H9 (cell line): Measurements from ENCODE around the gene MT3. TPM values are rescaled to one million over a fixed set of nuclear protein-coding genes. Genes with fewer than 3 reads are reported as not detected.

Experiments
- DNase-seq: peaks from one replicate; pipeline ENCODE4 v3.0.0-alpha.2; 2017
- H2AFZ ChIP-seq: one replicate; pipeline ENCODE4 v1.6.1; 2013; ENCODE audit warnings: mild to moderate bottlenecking, low read length, control low read depth, moderate library complexity
- H2AK5ac ChIP-seq: 2 replicates; pipeline ENCODE4 v1.6.1; 2013; ENCODE audit warnings: low read length, control low read depth, mixed read lengths; ENCODE audit not compliant: insufficient read length
- H2BK120ac ChIP-seq: one replicate; pipeline ENCODE4 v1.6.1; 2013; ENCODE audit warnings: low read depth, mild to moderate bottlenecking, low read length, control low read depth, inconsistent platforms; ENCODE audit not compliant: poor library complexity, severe bottlenecking
- H2BK12ac ChIP-seq: 2 replicates; pipeline ENCODE4 v1.6.1; 2013; ENCODE audit warnings: low read length, control low read depth, mixed read lengths, low read depth; ENCODE audit not compliant: insufficient read length
- H2BK15ac ChIP-seq: 2 replicates; pipeline ENCODE4 v1.6.1; 2013; ENCODE audit warnings: low read depth, low read length, control low read depth
- H2BK20ac ChIP-seq: one replicate; pipeline ENCODE4 v1.6.1; 2013; ENCODE audit warnings: low read depth, mild to moderate bottlenecking, low read length, control low read depth, inconsistent platforms; ENCODE audit not compliant: poor library complexity, severe bottlenecking
- H2BK5ac ChIP-seq: 2 replicates; pipeline ENCODE4 v1.6.1; 2013; ENCODE audit warnings: low read length, control low read depth, mixed read lengths; ENCODE audit not compliant: insufficient read length
- H3K14ac ChIP-seq: 2 replicates; pipeline ENCODE4 v1.6.1; 2013; ENCODE audit warnings: low read length, control low read depth; ENCODE audit not compliant: insufficient read depth
- H3K18ac ChIP-seq: 2 replicates; pipeline ENCODE4 v1.6.1; 2013; ENCODE audit warnings: low read depth, mild to moderate bottlenecking, mixed read lengths, low read length, control low read depth; ENCODE audit not compliant: insufficient read length
- H3K23ac ChIP-seq: 2 replicates; pipeline ENCODE4 v1.6.1; 2013; ENCODE audit warnings: low read length, control low read depth, mixed read lengths, low read depth; ENCODE audit not compliant: insufficient read length
- H3K23me2 ChIP-seq: 2 replicates; pipeline ENCODE4 v1.6.1; 2013; ENCODE audit warnings: low read depth, mild to moderate bottlenecking, mixed read lengths, low read length, control low read depth; ENCODE audit not compliant: insufficient read length, poor library complexity, severe bottlenecking
- H3K27ac ChIP-seq: 2 replicates; pipeline ENCODE4 v1.5.1; 2013; ENCODE audit warnings: low read length, control low read depth, mixed read lengths, low read depth; ENCODE audit not compliant: insufficient read length
- H3K27me3 ChIP-seq: 2 replicates; pipeline ENCODE4 v1.6.1; 2013; ENCODE audit warnings: low read length, control low read depth, inconsistent platforms; ENCODE audit not compliant: insufficient read depth
- H3K4ac ChIP-seq: 2 replicates; pipeline ENCODE4 v1.6.1; 2013; ENCODE audit warnings: low read depth, mild to moderate bottlenecking, control low read depth, inconsistent platforms, low read length, moderate library complexity
- H3K4me1 ChIP-seq: 2 replicates; pipeline ENCODE4 v1.6.1; 2013; ENCODE audit warnings: low read length, control low read depth, inconsistent platforms; ENCODE audit not compliant: insufficient read depth
- H3K4me2 ChIP-seq: 2 replicates; pipeline ENCODE4 v1.6.1; 2013; ENCODE audit warnings: low read length, control low read depth, mixed read lengths; ENCODE audit not compliant: insufficient read length, insufficient read depth
- H3K56ac ChIP-seq: 2 replicates; pipeline ENCODE4 v1.6.1; 2013; ENCODE audit warnings: low read depth, mild to moderate bottlenecking, mixed read lengths, low read length, control low read depth; ENCODE audit not compliant: insufficient read length
- H3K79me1 ChIP-seq: 2 replicates; pipeline ENCODE4 v1.6.1; 2013; ENCODE audit warnings: low read depth, mild to moderate bottlenecking, moderate library complexity, low read length, control low read depth, inconsistent platforms; ENCODE audit not compliant: insufficient read depth, poor library complexity, severe bottlenecking
- H3K79me2 ChIP-seq: 2 replicates; pipeline ENCODE4 v1.6.1; 2013; ENCODE audit warnings: low read length, control low read depth, inconsistent platforms; ENCODE audit not compliant: insufficient read depth
- H3K9ac ChIP-seq: 2 replicates; pipeline ENCODE4 v1.6.1; 2013; ENCODE audit warnings: low read length, control low read depth, mixed read lengths; ENCODE audit not compliant: insufficient read length; ENCODE audit errors: extremely low read depth
- H3K9me3 ChIP-seq: one replicate; pipeline ENCODE4 v1.6.1; 2013; ENCODE audit warnings: low read depth, low read length, inconsistent platforms; ENCODE audit not compliant: control insufficient read depth
- H3T11ph ChIP-seq: one replicate; pipeline ENCODE4 v1.6.1; 2013; ENCODE audit warnings: mild to moderate bottlenecking, low read length, control low read depth, inconsistent platforms
- H4K20me1 ChIP-seq: one replicate; pipeline ENCODE4 v1.6.1; 2013; ENCODE audit not compliant: control insufficient read depth, insufficient read length, insufficient read depth
- H4K5ac ChIP-seq: 2 replicates; pipeline ENCODE4 v1.6.1; 2013; ENCODE audit warnings: low read depth, mild to moderate bottlenecking, mixed read lengths, low read length, control low read depth; ENCODE audit not compliant: insufficient read length
- H4K8ac ChIP-seq: replicated peaks from 2 replicates; pipeline ENCODE4 v1.6.1; 2013; ENCODE audit warnings: low read length, control low read depth, mixed read lengths, low read depth; ENCODE audit not compliant: insufficient read length
- H4K91ac ChIP-seq: 2 replicates; pipeline ENCODE4 v1.6.1; 2013; ENCODE audit warnings: low read depth, mild to moderate bottlenecking, moderate library complexity, mixed read lengths, low read length, control low read depth; ENCODE audit not compliant: insufficient read length
- H3K27ac Mint-ChIP-seq, 3 experiments: 2 replicates in 2 of 3; 3 replicates in 1 of 3; pipeline ENCODE4 v1.8.0; 2020 to 2021; ENCODE audit warnings: mixed read lengths in 3 of 3, mild to moderate bottlenecking in 1 of 3, moderate library complexity in 1 of 3
- H3K27me3 Mint-ChIP-seq: 2 replicates; pipeline ENCODE4 v1.8.0; 2021; ENCODE audit warnings: low read depth, mild to moderate bottlenecking, moderate library complexity, mixed read lengths
- H3K36me3 Mint-ChIP-seq, 3 experiments: 2 replicates in 2 of 3; 3 replicates in 1 of 3; pipeline ENCODE4 v1.8.0; 2020 to 2021; ENCODE audit warnings: low read depth in 3 of 3, mixed read lengths in 3 of 3; ENCODE audit not compliant: insufficient read depth in 1 of 3
- H3K4me1 Mint-ChIP-seq, 2 experiments: 2 replicates each; pipeline ENCODE4 v1.8.0; 2020; ENCODE audit warnings: mixed read lengths in 2 of 2
- H3K4me3 Mint-ChIP-seq, 2 experiments: 2 replicates in 1 of 2; 3 replicates in 1 of 2; pipeline ENCODE4 v1.8.0; 2020 to 2021; ENCODE audit warnings: mild to moderate bottlenecking in 2 of 2, mixed read lengths in 2 of 2, moderate library complexity in 1 of 2
- H3K9me3 Mint-ChIP-seq, 2 experiments: 2 replicates in 1 of 2; 3 replicates in 1 of 2; pipeline ENCODE4 v1.8.0; 2020; ENCODE audit warnings: mild to moderate bottlenecking in 2 of 2, mixed read lengths in 2 of 2, moderate library complexity in 1 of 2
- WGBS: extraction: QIAGEN DNeasy Blood & Tissue Kit; methylation state at CpG from one replicate; pipeline ENCODE4 v1.1.7; 2013; ENCODE audit warnings: missing lambda C conversion rate, low lambda C conversion rate, mixed read lengths; ENCODE audit not compliant: insufficient read length; ENCODE audit errors: extremely low coverage; 5-methylcytosine and 5-hydroxymethylcytosine counted together
- total RNA-seq: library from RNA; stranded (reverse); gene quantifications from 2 replicates; pipeline ENCODE4 v1.2.1, GENCODE V29; 2021
- TF ChIP-seq, protein P1 (sequence below): fragments of 200-600 bp; sonication (generic); conservative IDR thresholded peaks from 3 replicates; pipeline ENCODE4 v1.8.0; 2021; ENCODE audit warnings: antibody characterized with exemption, mild to moderate bottlenecking

MT3 gene
- total RNA-seq, 1 experiment from 2014 or later: not detected

DNA sequence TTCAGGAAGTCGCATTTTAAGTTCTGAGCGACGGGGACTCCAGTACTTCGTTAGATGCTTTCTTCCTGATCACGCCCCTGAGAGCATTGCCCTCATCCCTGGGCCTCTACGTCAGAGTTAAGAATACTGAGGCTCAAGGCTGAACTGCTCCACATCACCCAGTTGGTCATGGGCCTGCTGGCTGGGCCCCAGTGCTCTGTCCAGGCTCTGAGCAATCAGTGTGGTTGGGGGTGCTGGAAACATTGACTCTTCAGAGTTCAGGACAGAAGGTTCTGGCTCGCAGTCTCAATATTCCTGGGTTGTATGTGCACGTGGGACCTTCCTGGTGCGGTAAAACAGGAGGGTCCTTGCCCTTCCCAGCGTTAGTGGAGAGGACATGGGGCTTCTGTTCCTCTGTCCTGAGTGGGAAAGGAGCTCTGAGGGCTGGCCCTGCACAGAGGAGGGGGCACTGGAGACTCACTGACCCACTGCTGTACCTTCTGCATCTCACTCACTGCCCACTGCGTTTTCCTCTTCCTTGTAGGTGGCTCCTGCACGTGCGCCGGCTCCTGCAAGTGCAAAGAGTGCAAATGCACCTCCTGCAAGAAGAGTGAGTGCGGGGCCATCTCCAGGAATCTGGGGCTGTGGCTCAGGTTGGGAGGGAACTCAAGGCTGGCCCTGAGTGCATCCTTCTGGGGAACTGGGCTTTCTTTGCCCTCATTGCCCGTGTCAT is 36.8 kb downstream of the MT3 start:
- H2BK15ac ChIP-seq: no peak overlapping the region
- H3K27me3 Mint-ChIP-seq: peaks cover 94% of the 10 kb centered on the region
- H4K91ac ChIP-seq: no peak overlapping the region
- no peak overlapping the region for H2BK120ac ChIP-seq
- H3K4me1 ChIP-seq: no peaks in the 10 kb centered on the region; the same call in 1 of the 2 replicates
- no peaks in the 10 kb centered on the region for H3K79me1 ChIP-seq
- H4K20me1 ChIP-seq: no peaks in the 10 kb centered on the region
- no peak for DNase-seq
- peaks cover 62% of the 10 kb centered on the region for H3K27me3 ChIP-seq
- peaks cover 6% of the 10 kb centered on the region for H3K9me3 ChIP-seq
- H3T11ph ChIP-seq: no peak overlapping the region
- no peak overlapping the region for H3K23ac ChIP-seq
- no peak overlapping the region for H4K8ac ChIP-seq
- peak overlapping the region; percentile 71 for H3K4me2 ChIP-seq
- H2AFZ ChIP-seq: peak overlapping the region; percentile 9
- no peak overlapping the region for H4K5ac ChIP-seq
- no peak overlapping the region for H3K18ac ChIP-seq
- no peak overlapping the region for H2BK20ac ChIP-seq
- H3K14ac ChIP-seq: no peak overlapping the region; the same call in 1 of the 2 replicates
- no CpG with 5 or more reads among the region's 16 CpGs for WGBS
- no peak overlapping the region for H3K56ac ChIP-seq
- H3K9me3 Mint-ChIP-seq: peaks cover 3 to 14% of the 10 kb centered on the region in 2 experiments; a peak in 3 of 5 replicates
- H3K27ac Mint-ChIP-seq: no peak overlapping the region
- peaks cover 9% of the 10 kb centered on the region for H3K23me2 ChIP-seq
- H3K36me3 Mint-ChIP-seq: peaks cover 4 to 8% (median 5%) of the 10 kb centered on the region in 3 experiments; a peak in 6 of 7 replicates
- no peak overlapping the region for H3K27ac ChIP-seq
- no peak overlapping the region for H3K9ac ChIP-seq
- TF ChIP-seq, protein P1, sequence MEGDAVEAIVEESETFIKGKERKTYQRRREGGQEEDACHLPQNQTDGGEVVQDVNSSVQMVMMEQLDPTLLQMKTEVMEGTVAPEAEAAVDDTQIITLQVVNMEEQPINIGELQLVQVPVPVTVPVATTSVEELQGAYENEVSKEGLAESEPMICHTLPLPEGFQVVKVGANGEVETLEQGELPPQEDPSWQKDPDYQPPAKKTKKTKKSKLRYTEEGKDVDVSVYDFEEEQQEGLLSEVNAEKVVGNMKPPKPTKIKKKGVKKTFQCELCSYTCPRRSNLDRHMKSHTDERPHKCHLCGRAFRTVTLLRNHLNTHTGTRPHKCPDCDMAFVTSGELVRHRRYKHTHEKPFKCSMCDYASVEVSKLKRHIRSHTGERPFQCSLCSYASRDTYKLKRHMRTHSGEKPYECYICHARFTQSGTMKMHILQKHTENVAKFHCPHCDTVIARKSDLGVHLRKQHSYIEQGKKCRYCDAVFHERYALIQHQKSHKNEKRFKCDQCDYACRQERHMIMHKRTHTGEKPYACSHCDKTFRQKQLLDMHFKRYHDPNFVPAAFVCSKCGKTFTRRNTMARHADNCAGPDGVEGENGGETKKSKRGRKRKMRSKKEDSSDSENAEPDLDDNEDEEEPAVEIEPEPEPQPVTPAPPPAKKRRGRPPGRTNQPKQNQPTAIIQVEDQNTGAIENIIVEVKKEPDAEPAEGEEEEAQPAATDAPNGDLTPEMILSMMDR: no peak
- no peak overlapping the region for H3K4ac ChIP-seq
- no peak overlapping the region for H2BK12ac ChIP-seq
- H2AK5ac ChIP-seq: no peak overlapping the region
- H3K4me3 Mint-ChIP-seq: peak overlapping the region; percentile 57 to 83
- H2BK5ac ChIP-seq: no peak overlapping the region
- peaks cover 39 to 45% of the 10 kb centered on the region in 2 experiments for H3K4me1 Mint-ChIP-seq
- no peaks in the 10 kb centered on the region for H3K79me2 ChIP-seq
